Ovary (tissue), 9 donors: ENCODE results near the gene STPG3. TPM values are rescaled to one million over a fixed set of nuclear protein-coding genes. Genes with fewer than 3 reads are reported as not detected.
A peak's percentile ranks its signal among the peaks of the same experiment; 100 is the strongest.
"Not testable (repeated sequence)": the region's sequence is repeated elsewhere in the genome, so short reads cannot be mapped to it uniquely, and the experiment has no call there.

ENCODE experiments used
- DNase-seq, 5 donors: peaks; one replicate each; pipeline ENCODE4 v3.0.0-alpha.2; 2019 to 2020
- H3K27ac ChIP-seq, 2 donors: fragments of 200-600 bp; one replicate each; pipeline versions ENCODE4 v1.5.1 to v1.8.0; 2019 to 2022
- H3K27me3 ChIP-seq: fragments of 200-600 bp; one replicate; pipeline ENCODE4 v1.8.0; 2022
- H3K36me3 ChIP-seq: fragments of 200-600 bp; sonication (generic); one replicate; pipeline ENCODE4 v1.5.1; 2019
- H3K4me1 ChIP-seq: one replicate; pipeline ENCODE4 v1.8.1; 2013; ENCODE audit warnings: mild to moderate bottlenecking, moderate library complexity; ENCODE audit not compliant: insufficient read depth
- H3K4me3 ChIP-seq: fragments of 200-600 bp; sonication (generic); one replicate; pipeline ENCODE4 v1.5.1; 2017
- H3K9me3 ChIP-seq, 2 donors: fragments of 200-600 bp in 1 of 2; sonication (generic) in 1 of 2; one replicate each; pipeline versions ENCODE4 v1.5.1 to v1.8.1; 2013 to 2019; ENCODE audit warnings: mild to moderate bottlenecking in 1 of 2, moderate library complexity in 1 of 2
- CTCF ChIP-seq, 3 donors: fragments of 450-650 bp in 2 of 3; fragments of 200-600 bp in 1 of 3; IDR thresholded peaks; one replicate each; pipeline versions ENCODE4 v1.5.1 to v1.8.0; 2016 to 2022; ENCODE audit warnings: antibody characterized with exemption in 3 of 3, mild to moderate bottlenecking in 1 of 3
- EP300 ChIP-seq: sonication (generic); formaldehyde crosslinking; IDR thresholded peaks from one replicate; pipeline ENCODE4 v1.6.1; 2017; ENCODE audit warnings: antibody characterized with exemption
- POLR2A ChIP-seq: fragments of 450-650 bp; IDR thresholded peaks from one replicate; pipeline ENCODE4 v1.6.1; 2017; ENCODE audit warnings: antibody characterized with exemption, mild to moderate bottlenecking, moderate library complexity
- WGBS, 3 donors: extraction: QIAGEN DNeasy Blood & Tissue Kit in 1 of 3; methylation state at CpG; one replicate each; pipeline versions ENCODE4 v1.1.5 to v1.1.7; 2013 to 2017; 5-methylcytosine and 5-hydroxymethylcytosine counted together
- intact Hi-C, 4 donors: fragments of 100-400 bp; cut with DNase I; formaldehyde crosslinking; loops; one replicate each; pipeline versions ENCODE4 v1.11.0 to v1.15.1; 2022 to 2023
- polyA plus RNA-seq, 2 donors: library from polyadenylated mRNA; stranded (reverse); fragments of 200-250 nt in 1 of 2; fragments of 350-450 nt in 1 of 2; fragmentation: Illumina TruSeq in 1 of 2; extraction: RNeasy Lipid Tissue Mini Kit (QIAGEN cat#74804) in 1 of 2; gene quantifications; one replicate each; pipeline ENCODE4 v1.2.3, GENCODE V29; 2013 to 2014
- total RNA-seq, 7 donors: library from RNA; depleted of rRNA in 2 of 7; stranded (reverse); fragments of >200 nt in 2 of 7; fragmentation: NEBNext Ultra II Directional in 3 of 7; extraction: Animal tissue kit (Norgen Biotek cat#: 25700) in 3 of 7; gene quantifications; one replicate each; pipeline versions ENCODE4 v1.1.0 to v1.2.4, GENCODE V29; 2016 to 2023
- donor health status: DM: no; HTN: no; CAD: no; lungs with moderate emphysema.
- donor health status: DM: no; HTN: no; CAD: no.
- donor health status: Bipolar disorder and iron deficiency.
- donor health status: DM: yes; HTN: yes; CAD: no.
- donor health status: DM: no; HTN: no; CAD: no.
- donor health status: DM: yes; HTN: yes; CAD: no.

Gene STPG3
- total and polyA plus RNA-seq, 9 donors: not detected

GRCh38 chr9:137241490-137242268, 9.4 kb upstream of the STPG3 start:
- TF ChIP-seq POLR2A (no peak), EP300 (no peak), CTCF (IDR thresholded peaks at IDR 0.05) (no peak)
- WGBS, 3 donors: 1 to 7% (median 3%) methylated on average over 18 to 83 of the region's 83 CpGs
- peak; percentile 62 to 77 (median 77) for DNase-seq
- Histone ChIP-seq H3K27me3 (no peaks in the 10 kb centered on the region), H3K9me3 (no peaks in the 10 kb centered on the region), H3K4me1 (peaks cover 6% of the 10 kb centered on the region), H3K36me3 (no peaks in the 10 kb centered on the region), H3K27ac (peak overlapping the region; percentile 63 to 79), H3K4me3 (peak overlapping the region; percentile 64)
- intact Hi-C loops: no loop called here

- intact Hi-C loops: no loop called here
- Histone ChIP-seq H3K36me3 (no peaks in the 10 kb centered on the region), H3K27me3 (no peaks in the 10 kb centered on the region), H3K9me3 (no peaks in the 10 kb centered on the region), H3K27ac (peak overlapping the region in 1 of 2 donors; percentile 79), H3K4me1 (peaks cover 4% of the 10 kb centered on the region), H3K4me3 (peak overlapping the region; percentile 64)
- TF ChIP-seq POLR2A: no peak
- no peak for TF ChIP-seq CTCF (IDR thresholded peaks at IDR 0.05)
- TF ChIP-seq EP300: no peak
- no peak for DNase-seq
- 73 to 79% (median 76%) methylated on average over 36 of the region's 36 CpGs for WGBS, 3 donors
Observed at GRCh38 chr9:137242269-137243203, 8.6 kb upstream of the STPG3 start.

GRCh38 chr9:137243266-137243625, 7.8 kb upstream of the STPG3 start:
- H3K27me3 ChIP-seq, H3K4me3 ChIP-seq, H3K27ac ChIP-seq, intact Hi-C loops, DNase-seq, H3K36me3 ChIP-seq, H3K9me3 ChIP-seq, H3K4me1 ChIP-seq: not testable (repeated sequence)
- 89 to 94% (median 90%) methylated on average over 18 of the region's 18 CpGs for WGBS, 3 donors

- Histone ChIP-seq H3K27me3 (no peaks in the 10 kb centered on the region), H3K4me3 (no peak overlapping the region), H3K36me3 (no peaks in the 10 kb centered on the region), H3K4me1 (peaks cover 4% of the 10 kb centered on the region), H3K27ac (no peak overlapping the region), H3K9me3 (no peaks in the 10 kb centered on the region)
- DNase-seq: no peak
- no peak for TF ChIP-seq EP300
- WGBS, 3 donors: 61 to 69% (median 61%) methylated on average over 15 of the region's 15 CpGs
- intact Hi-C loops: no loop called here
Observed at GRCh38 chr9:137243626-137244485, 7.2 kb upstream of the STPG3 start.
